ENCODE measurements around the gene PCSK5. TPM values are rescaled to one million over a fixed set of nuclear protein-coding genes. Genes with fewer than 3 reads are reported as not detected.

The PCSK5 gene
- total and polyA plus RNA-seq, 2 of the 8 experiments (the other 6 are each of a cell fraction or from before 2014, with no cell fraction given), result 5.5 to 10.7 TPM

DNA sequence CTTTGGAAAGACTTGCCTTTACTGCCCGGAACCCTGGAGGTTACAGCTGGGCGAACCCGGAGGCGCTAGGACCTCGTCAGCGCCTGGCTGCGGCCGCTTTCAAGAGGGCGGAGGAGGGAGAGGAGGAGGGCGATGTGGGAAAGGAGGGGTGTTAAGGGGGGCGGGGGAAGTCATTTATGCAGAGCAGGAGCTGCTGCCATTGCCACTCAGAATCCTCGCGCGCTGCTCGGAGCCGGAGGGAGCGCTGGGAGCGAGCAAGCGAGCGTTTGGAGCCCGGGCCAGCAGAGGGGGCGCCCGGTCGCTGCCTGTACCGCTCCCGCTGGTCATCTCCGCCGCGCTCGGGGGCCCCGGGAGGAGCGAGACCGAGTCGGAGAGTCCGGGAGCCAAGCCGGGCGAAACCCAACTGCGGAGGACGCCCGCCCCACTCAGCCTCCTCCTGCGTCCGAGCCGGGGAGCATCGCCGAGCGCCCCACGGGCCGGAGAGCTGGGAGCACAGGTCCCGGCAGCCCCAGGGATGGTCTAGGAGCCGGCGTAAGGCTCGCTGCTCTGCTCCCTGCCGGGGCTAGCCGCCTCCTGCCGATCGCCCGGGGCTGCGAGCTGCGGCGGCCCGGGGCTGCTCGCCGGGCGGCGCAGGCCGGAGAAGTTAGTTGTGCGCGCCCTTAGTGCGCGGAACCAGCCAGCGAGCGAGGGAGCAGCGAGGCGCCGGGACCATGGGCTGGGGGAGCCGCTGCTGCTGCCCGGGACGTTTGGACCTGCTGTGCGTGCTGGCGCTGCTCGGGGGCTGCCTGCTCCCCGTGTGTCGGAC lies at the start of gene PCSK5 (continued):
- TF ChIP-seq TBP (IDR thresholded peaks at IDR 0.05; ENCODE audit: low read depth, low read length), result peak; percentile 87
- no peak for TF ChIP-seq BCL11A (IDR thresholded peaks at IDR 0.05; ENCODE audit: low read depth in 2 of 2, low read length in 2 of 2)
- TF ChIP-seq CHD2 (IDR thresholded peaks at IDR 0.05; ENCODE audit: low read length), result no peak
- peak; percentile 98 for TF ChIP-seq FOSL1 (IDR thresholded peaks at IDR 0.05; ENCODE audit: insufficient read depth, low read depth, low read length)
- TF ChIP-seq NRF1 (IDR thresholded peaks at IDR 0.05; ENCODE audit: low read depth, low read length), result no peak
- TF ChIP-seq RBBP5 (IDR thresholded peaks at IDR 0.05; ENCODE audit: borderline replicate concordance, low read depth, low read length), result peak; percentile 67; the same call in 1 of the 2 replicates
- 0 out of 2 replicates have a peak, but pooled peaks have one; percentile 53 for TF ChIP-seq RXRA (IDR thresholded peaks at IDR 0.05; ENCODE audit: insufficient read depth, low read depth, low read length)
- peak; percentile 19 for TF ChIP-seq PHF8 (conservative IDR thresholded peaks at IDR 0.05; ENCODE audit: low read depth, low read length)
- TF ChIP-seq JUND (IDR thresholded peaks at IDR 0.05; ENCODE audit: low read length), result no peak
- no peak for TF ChIP-seq JUN (IDR thresholded peaks at IDR 0.05; ENCODE audit: low read depth, low read length)
- peak; percentile 81 for TF ChIP-seq SP1 (IDR thresholded peaks at IDR 0.05; ENCODE audit: low read depth, low read length)
- TF ChIP-seq SUZ12 (IDR thresholded peaks at IDR 0.05; ENCODE audit: low read length), result peak; percentile 24; the same call in 1 of the 2 replicates
- TF ChIP-seq, protein P1, sequence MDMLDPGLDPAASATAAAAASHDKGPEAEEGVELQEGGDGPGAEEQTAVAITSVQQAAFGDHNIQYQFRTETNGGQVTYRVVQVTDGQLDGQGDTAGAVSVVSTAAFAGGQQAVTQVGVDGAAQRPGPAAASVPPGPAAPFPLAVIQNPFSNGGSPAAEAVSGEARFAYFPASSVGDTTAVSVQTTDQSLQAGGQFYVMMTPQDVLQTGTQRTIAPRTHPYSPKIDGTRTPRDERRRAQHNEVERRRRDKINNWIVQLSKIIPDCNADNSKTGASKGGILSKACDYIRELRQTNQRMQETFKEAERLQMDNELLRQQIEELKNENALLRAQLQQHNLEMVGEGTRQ (IDR thresholded peaks at IDR 0.05; ENCODE audit: low read length), result no peak
- 0 out of 2 replicates have a peak, but pooled peaks have one; percentile 45 for TF ChIP-seq ATF2 (IDR thresholded peaks at IDR 0.05; ENCODE audit: low read length)
- peak; percentile 73 for TF ChIP-seq POLR2AphosphoS5 (IDR thresholded peaks at IDR 0.05; ENCODE audit: low read depth, low read length)
- peak in 1 of 2 experiments; percentile 86; a peak in 2 of 4 replicates for TF ChIP-seq HDAC2 (IDR thresholded peaks at IDR 0.05; ENCODE audit: borderline replicate concordance in 1 of 2, low read depth in 2 of 2, low read length in 2 of 2)
- TF ChIP-seq EP300 (IDR thresholded peaks at IDR 0.05; ENCODE audit: borderline replicate concordance in 1 of 2, low read depth in 2 of 2, low read length in 2 of 2), result 0 out of 3 replicates have a peak, but pooled peaks of 1 of the 2 experiments have one; percentile 45
- peak; percentile 75 for TF ChIP-seq TAF7 (optimal IDR thresholded peaks at IDR 0.05; ENCODE audit: borderline replicate concordance, low read depth, low read length)
- TF ChIP-seq CEBPB (IDR thresholded peaks at IDR 0.05; ENCODE audit: low read depth, low read length), result no peak
- peak; percentile 52 for TF ChIP-seq ASH2L (IDR thresholded peaks at IDR 0.05; ENCODE audit: low read length)
